Glutamatergic neuron (in vitro differentiated cells): Measurements from ENCODE around the gene MID1. TPM values are rescaled to one million over a fixed set of nuclear protein-coding genes. Genes with fewer than 3 reads are reported as not detected.

Experiments
- DNase-seq: peaks from one replicate; pipeline ENCODE4 v3.0.0; 2022
- H3K27ac Mint-ChIP-seq: one replicate; pipeline ENCODE4 v1.8.0; 2020; ENCODE audit warnings: mild to moderate bottlenecking, mixed read lengths, inconsistent platforms; ENCODE audit not compliant: unreplicated experiment
- H3K27me3 Mint-ChIP-seq: one replicate; pipeline ENCODE4 v1.8.0; 2020; ENCODE audit warnings: mild to moderate bottlenecking, moderate library complexity, mixed read lengths, inconsistent platforms; ENCODE audit not compliant: unreplicated experiment
- H3K36me3 Mint-ChIP-seq: one replicate; pipeline ENCODE4 v1.8.0; 2020; ENCODE audit warnings: mild to moderate bottlenecking, mixed read lengths, inconsistent platforms; ENCODE audit not compliant: unreplicated experiment
- H3K4me1 Mint-ChIP-seq: one replicate; pipeline ENCODE4 v1.8.0; 2020; ENCODE audit warnings: mild to moderate bottlenecking, low read depth, mixed read lengths, inconsistent platforms; ENCODE audit not compliant: unreplicated experiment
- H3K4me3 Mint-ChIP-seq: one replicate; pipeline ENCODE4 v1.8.0; 2020; ENCODE audit warnings: mild to moderate bottlenecking, mixed read lengths, inconsistent platforms; ENCODE audit not compliant: unreplicated experiment
- H3K9me3 Mint-ChIP-seq: one replicate; pipeline ENCODE4 v1.8.0; 2020; ENCODE audit warnings: mild to moderate bottlenecking, moderate library complexity, mixed read lengths, inconsistent platforms; ENCODE audit not compliant: unreplicated experiment
- CTCF ChIP-seq: fragments of 200-600 bp; sonication (generic); IDR thresholded peaks from one replicate; pipeline ENCODE4 v1.5.0; 2021; ENCODE audit not compliant: partially characterized antibody, unreplicated experiment
- total RNA-seq: library from RNA; stranded (reverse); fragmentation: NEBNext Ultra II Directional; extraction: Animal tissue kit (Norgen Biotek cat#: 25700); gene quantifications from one replicate; pipeline ENCODE4 v1.2.1, GENCODE V29; 2021; ENCODE audit not compliant: unreplicated experiment

The MID1 gene
- total RNA-seq, 1 donor from 2014 or later, result 9.2 TPM

- Mint-ChIP-seq H3K27ac (no peak overlapping the region), H3K27me3 (no peaks in the 10 kb centered on the region), H3K36me3 (no peaks in the 10 kb centered on the region), H3K4me1 (no peaks in the 10 kb centered on the region), H3K9me3 (no peaks in the 10 kb centered on the region), H3K4me3 (no peak overlapping the region)
- no peak for DNase-seq
- no peak for TF ChIP-seq CTCF
Observed at GRCh38 chrX:10648614-10649013, 28.2 kb upstream of the MID1 start.

- Mint-ChIP-seq H3K4me1 (peaks cover 15% of the 10 kb centered on the region), H3K36me3 (no peaks in the 10 kb centered on the region), H3K9me3 (no peaks in the 10 kb centered on the region), H3K27me3 (no peaks in the 10 kb centered on the region), H3K4me3 (no peak overlapping the region), H3K27ac (no peak overlapping the region)
- DNase-seq, result no peak
- TF ChIP-seq CTCF, result no peak
Observed at GRCh38 chrX:10636851-10637250, 16.5 kb upstream of the MID1 start.

- DNase-seq, result peak; percentile 17
- TF ChIP-seq CTCF, result no peak
- H3K36me3 Mint-ChIP-seq, result no peaks in the 10 kb centered on the region
- H3K4me1 Mint-ChIP-seq, result peaks cover 15% of the 10 kb centered on the region
- no peaks in the 10 kb centered on the region for H3K27me3 Mint-ChIP-seq
- no peak overlapping the region for H3K4me3 Mint-ChIP-seq
- H3K9me3 Mint-ChIP-seq, result no peaks in the 10 kb centered on the region
- H3K27ac Mint-ChIP-seq, result no peak overlapping the region
Observed at GRCh38 chrX:10636337-10636736, 16.0 kb upstream of the MID1 start.

GRCh38 chrX:10634392-10635161 is 14.2 kb upstream of the MID1 start:
- Mint-ChIP-seq H3K27ac (no peak overlapping the region), H3K9me3 (no peaks in the 10 kb centered on the region), H3K4me3 (no peak overlapping the region), H3K27me3 (no peaks in the 10 kb centered on the region), H3K36me3 (no peaks in the 10 kb centered on the region), H3K4me1 (peaks cover 15% of the 10 kb centered on the region)
- no peak for DNase-seq
- no peak for TF ChIP-seq CTCF

- no peak overlapping the region for H3K27ac Mint-ChIP-seq
- peak; percentile 17 for DNase-seq
Observed at GRCh38 chrX:10633722-10634121, 13.3 kb upstream of the MID1 start.

More at GRCh38 chrX:10633722-10634121, 13.3 kb upstream of the MID1 start:
- Mint-ChIP-seq H3K4me3 (no peak overlapping the region), H3K9me3 (no peaks in the 10 kb centered on the region), H3K4me1 (peaks cover 15% of the 10 kb centered on the region), H3K27me3 (no peaks in the 10 kb centered on the region), H3K36me3 (no peaks in the 10 kb centered on the region)
- no peak for TF ChIP-seq CTCF
